Nephron progenitor cell (in vitro differentiated cells): Measurements from ENCODE around the gene PARP11.
A peak's percentile ranks its signal among the peaks of the same experiment; 100 is the strongest.

Experiments
- DNase-seq: peaks from one replicate; pipeline ENCODE4 v3.0.0; 2021
- H3K27ac Mint-ChIP-seq: 2 replicates; pipeline ENCODE4 v1.8.0; 2021; ENCODE audit warnings: mild to moderate bottlenecking, moderate library complexity, mixed read lengths
- H3K27me3 Mint-ChIP-seq: 2 replicates; pipeline ENCODE4 v1.8.0; 2021; ENCODE audit warnings: mild to moderate bottlenecking, low read depth, mixed read lengths; ENCODE audit not compliant: poor library complexity
- H3K36me3 Mint-ChIP-seq: 2 replicates; pipeline ENCODE4 v1.8.0; 2021; ENCODE audit warnings: low read depth, mixed read lengths
- H3K4me1 Mint-ChIP-seq: 2 replicates; pipeline ENCODE4 v1.8.0; 2021; ENCODE audit warnings: mixed read lengths
- H3K4me3 Mint-ChIP-seq: 2 replicates; pipeline ENCODE4 v1.8.0; 2021; ENCODE audit warnings: mild to moderate bottlenecking, moderate library complexity, mixed read lengths
- H3K9me3 Mint-ChIP-seq: 2 replicates; pipeline ENCODE4 v1.8.0; 2021; ENCODE audit warnings: mild to moderate bottlenecking, moderate library complexity, mixed read lengths
- TF ChIP-seq, protein P1 (sequence below): fragments of 200-600 bp; sonication (generic); IDR thresholded peaks from 2 replicates; pipeline ENCODE4 v1.5.0; 2021; ENCODE audit warnings: antibody characterized with exemption

The PARP11 gene

DNA sequence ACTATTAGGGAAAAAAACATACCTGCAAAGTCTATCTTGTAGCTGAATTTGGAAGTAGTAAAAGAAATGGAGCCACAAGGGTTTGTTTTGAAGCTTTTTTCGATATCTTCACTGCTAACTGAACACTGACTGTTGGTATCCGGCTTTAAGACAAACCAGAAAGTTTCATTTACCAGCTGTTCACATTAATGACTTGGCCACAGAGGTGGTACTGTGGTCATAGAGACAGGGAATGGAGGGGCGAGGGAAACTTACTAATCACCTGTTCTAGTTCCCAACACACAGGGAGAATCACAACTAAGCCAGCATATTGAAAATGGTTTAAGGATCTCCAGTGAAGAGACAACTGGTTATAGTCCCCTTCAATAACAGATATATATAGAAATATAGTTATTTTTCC lies 44.3 kb downstream of the PARP11 start:
- Mint-ChIP-seq H3K9me3 (no peaks in the 10 kb centered on the region), H3K4me3 (no peak overlapping the region), H3K27ac (no peak overlapping the region), H3K36me3 (peaks cover 42% of the 10 kb centered on the region), H3K27me3 (no peaks in the 10 kb centered on the region), H3K4me1 (no peaks in the 10 kb centered on the region)
- no peak for DNase-seq
- TF ChIP-seq, protein P1, sequence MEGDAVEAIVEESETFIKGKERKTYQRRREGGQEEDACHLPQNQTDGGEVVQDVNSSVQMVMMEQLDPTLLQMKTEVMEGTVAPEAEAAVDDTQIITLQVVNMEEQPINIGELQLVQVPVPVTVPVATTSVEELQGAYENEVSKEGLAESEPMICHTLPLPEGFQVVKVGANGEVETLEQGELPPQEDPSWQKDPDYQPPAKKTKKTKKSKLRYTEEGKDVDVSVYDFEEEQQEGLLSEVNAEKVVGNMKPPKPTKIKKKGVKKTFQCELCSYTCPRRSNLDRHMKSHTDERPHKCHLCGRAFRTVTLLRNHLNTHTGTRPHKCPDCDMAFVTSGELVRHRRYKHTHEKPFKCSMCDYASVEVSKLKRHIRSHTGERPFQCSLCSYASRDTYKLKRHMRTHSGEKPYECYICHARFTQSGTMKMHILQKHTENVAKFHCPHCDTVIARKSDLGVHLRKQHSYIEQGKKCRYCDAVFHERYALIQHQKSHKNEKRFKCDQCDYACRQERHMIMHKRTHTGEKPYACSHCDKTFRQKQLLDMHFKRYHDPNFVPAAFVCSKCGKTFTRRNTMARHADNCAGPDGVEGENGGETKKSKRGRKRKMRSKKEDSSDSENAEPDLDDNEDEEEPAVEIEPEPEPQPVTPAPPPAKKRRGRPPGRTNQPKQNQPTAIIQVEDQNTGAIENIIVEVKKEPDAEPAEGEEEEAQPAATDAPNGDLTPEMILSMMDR = no peak

DNA sequence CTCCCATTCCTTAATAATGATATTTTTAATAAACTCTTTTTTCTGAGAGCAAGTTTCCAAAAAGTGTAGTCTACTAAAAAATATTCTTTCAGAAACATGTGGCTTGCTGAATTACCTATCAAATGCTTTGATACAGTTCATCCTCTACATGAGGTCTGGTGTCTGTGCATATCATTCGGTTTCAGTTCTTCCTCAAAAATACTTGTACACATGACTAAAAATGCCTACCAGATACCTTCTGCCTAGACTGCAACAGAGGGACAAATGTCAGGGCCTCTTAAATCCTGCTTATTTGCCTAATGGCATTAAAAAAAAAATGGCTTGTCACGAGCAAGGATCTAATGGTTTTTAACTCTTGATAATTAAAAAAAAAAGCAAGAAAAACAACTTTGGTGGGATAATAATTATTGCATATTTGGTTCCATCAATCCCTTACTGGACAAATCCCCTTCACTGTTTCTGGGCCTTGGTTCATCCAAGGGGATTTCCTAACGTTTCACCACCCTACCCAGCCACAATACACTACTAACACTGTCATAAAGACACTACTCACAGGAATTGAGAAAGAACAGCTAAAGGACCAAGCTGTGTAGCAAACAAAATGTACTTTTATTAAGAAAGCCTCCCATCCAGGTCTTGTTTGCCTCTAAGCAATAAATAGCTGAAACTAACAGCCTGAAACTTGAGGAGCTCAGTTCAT lies 45.7 kb downstream of the PARP11 start:
- Mint-ChIP-seq H3K36me3 (peaks cover 54% of the 10 kb centered on the region), H3K4me3 (no peak overlapping the region), H3K9me3 (no peaks in the 10 kb centered on the region), H3K4me1 (no peaks in the 10 kb centered on the region), H3K27ac (peak overlapping the region; percentile 74), H3K27me3 (no peaks in the 10 kb centered on the region)
- DNase-seq = no peak
- TF ChIP-seq, protein P1 = no peak

DNA sequence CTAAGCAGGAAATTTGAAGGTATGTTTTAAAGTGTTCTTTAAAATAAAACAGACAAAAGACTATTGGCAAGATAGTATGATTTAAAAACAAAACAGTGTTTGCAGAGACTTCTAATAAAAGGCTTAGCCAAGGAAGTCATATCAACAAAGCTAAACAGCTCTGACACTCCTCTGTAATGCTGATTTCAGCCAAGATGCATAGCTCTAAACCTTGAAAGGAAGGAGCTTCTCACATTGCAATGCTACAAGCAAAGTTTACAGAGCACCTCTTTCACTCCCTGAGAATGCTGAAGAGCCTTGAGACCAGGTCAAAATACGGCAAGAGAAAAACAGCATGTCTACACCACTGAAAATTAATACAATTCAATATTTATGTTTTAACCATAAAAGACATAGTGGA lies 51.8 kb downstream of the PARP11 start:
- Mint-ChIP-seq H3K4me1 (peaks cover 6% of the 10 kb centered on the region), H3K9me3 (no peaks in the 10 kb centered on the region), H3K27ac (peak overlapping the region; percentile 55), H3K36me3 (peaks cover 45% of the 10 kb centered on the region), H3K4me3 (no peak overlapping the region), H3K27me3 (no peaks in the 10 kb centered on the region)
- no peak for DNase-seq
- TF ChIP-seq, protein P1 = no peak

DNA sequence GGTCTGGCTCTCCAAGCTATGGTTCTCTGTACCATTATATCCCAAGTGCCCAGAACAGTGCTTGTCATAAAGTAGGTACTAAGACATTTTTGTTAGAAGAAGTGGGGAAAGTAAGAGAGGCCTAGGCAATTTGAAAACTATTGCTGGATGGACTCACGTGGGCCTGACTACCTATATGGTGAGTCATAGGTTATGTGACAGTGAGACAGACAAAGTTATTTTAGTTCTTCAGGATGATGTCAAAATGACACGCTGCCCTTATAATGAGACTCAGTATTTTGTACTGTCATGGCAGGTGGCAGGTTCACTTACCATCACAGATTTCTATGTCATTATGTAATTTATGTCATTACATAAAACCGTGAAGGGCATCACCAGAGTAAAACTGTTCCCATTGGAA lies 53.1 kb downstream of the PARP11 start:
- Mint-ChIP-seq H3K4me1 (peaks cover 6% of the 10 kb centered on the region), H3K27ac (no peak overlapping the region), H3K9me3 (no peaks in the 10 kb centered on the region), H3K36me3 (peaks cover 38% of the 10 kb centered on the region), H3K4me3 (no peak overlapping the region), H3K27me3 (no peaks in the 10 kb centered on the region)
- TF ChIP-seq, protein P1 = no peak
- DNase-seq = no peak

DNA sequence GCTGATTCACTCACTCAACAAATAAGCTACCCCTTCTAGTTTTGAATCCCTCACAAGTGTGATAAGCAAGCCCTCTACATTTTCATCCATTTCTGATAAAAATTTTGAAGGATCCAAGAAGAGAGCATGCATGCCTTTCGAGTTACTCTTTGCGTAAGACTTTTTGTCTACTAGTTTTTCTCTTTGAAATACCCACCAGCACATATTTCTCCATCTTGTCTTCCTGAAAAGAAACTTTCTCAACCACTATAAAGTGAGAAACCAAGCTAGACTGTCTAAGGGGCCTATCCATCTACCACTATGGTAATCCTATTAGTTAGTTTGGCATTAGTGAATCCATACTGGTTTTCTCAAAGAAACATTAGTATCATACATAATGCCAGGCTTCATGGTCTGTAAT lies 56.9 kb downstream of the PARP11 start:
- H3K4me3 Mint-ChIP-seq = no peak overlapping the region

More for the DNA sequence above, 56.9 kb downstream of the PARP11 start:
- no peaks in the 10 kb centered on the region for H3K27me3 Mint-ChIP-seq
- TF ChIP-seq, protein P1 = no peak
- H3K27ac Mint-ChIP-seq = no peak overlapping the region
- DNase-seq = no peak
- no peaks in the 10 kb centered on the region for H3K9me3 Mint-ChIP-seq
- no peaks in the 10 kb centered on the region for H3K4me1 Mint-ChIP-seq
- H3K36me3 Mint-ChIP-seq = peaks cover 39% of the 10 kb centered on the region
